22Rv1 (cell line): ENCODE measurements around the gene DNAJC5.

Experiments
- CTCF ChIP-seq: fragments of 450-650 bp; IDR thresholded peaks from 2 replicates; pipeline ENCODE4 v1.5.1; 2017; ENCODE audit warnings: mild to moderate bottlenecking
- ZFX ChIP-seq: fragments of 450-650 bp; IDR thresholded peaks from 2 replicates; pipeline ENCODE4 v1.6.1; 2017; ENCODE audit warnings: antibody characterized with exemption, borderline replicate concordance

GRCh38 chr20:63931735-63932134, 36.8 kb downstream of the DNAJC5 start:
- TF ChIP-seq CTCF: no peak
- no peak for TF ChIP-seq ZFX
